NCI-H526 (cell line): ENCODE results near the gene IFT122.

Source experiments
- DNase-seq, 2 experiments: peaks; one replicate each; lab custom pipeline; 2025; lab: John Stamatoyannopoulos, UW

IFT122 gene

GRCh38 chr3:129557548-129557894 is 117.5 kb downstream of the IFT122 start:
- DNase-seq: no peak

- DNase-seq: no peak
Measured at GRCh38 chr3:129558081-129558771, 118.2 kb downstream of the IFT122 start.

GRCh38 chr3:129558772-129559564 is 118.9 kb downstream of the IFT122 start:
- DNase-seq: no peak

- DNase-seq: no peak
Measured at GRCh38 chr3:129559565-129560079, 119.6 kb downstream of the IFT122 start.

- DNase-seq: no peak
Measured at GRCh38 chr3:129560269-129560787, 120.3 kb downstream of the IFT122 start.

- DNase-seq: no peak
Measured at GRCh38 chr3:129560911-129561594, 121.0 kb downstream of the IFT122 start.

- DNase-seq: no peak
Measured at GRCh38 chr3:129561619-129562248, 121.7 kb downstream of the IFT122 start.

GRCh38 chr3:129562803-129563202 is 122.8 kb downstream of the IFT122 start:
- DNase-seq: no peak

GRCh38 chr3:129563332-129563731 is 123.3 kb downstream of the IFT122 start:
- no peak for DNase-seq

- DNase-seq: no peak
Measured at GRCh38 chr3:129563850-129564535, 124.0 kb downstream of the IFT122 start.

- no peak for DNase-seq
Measured at GRCh38 chr3:129564981-129565644, 125.1 kb downstream of the IFT122 start.

- no peak for DNase-seq
Measured at GRCh38 chr3:129565902-129566301, 125.9 kb downstream of the IFT122 start.

- no peak for DNase-seq
Measured at GRCh38 chr3:129567176-129567705, 127.2 kb downstream of the IFT122 start.

- no peak for DNase-seq
Measured at GRCh38 chr3:129567939-129568338, 127.9 kb downstream of the IFT122 start.

GRCh38 chr3:129569856-129570255 is 129.8 kb downstream of the IFT122 start:
- DNase-seq: no peak
